GM21447 (cell line): ENCODE data around the gene TMEM131L.
"Not testable (repeated sequence)": the region's sequence is repeated elsewhere in the genome, so short reads cannot be mapped to it uniquely, and the experiment has no call there.

Source experiments
- ATAC-seq: cut with Tn5 transposase; IDR thresholded peaks from one replicate; pipeline ENCODE4 v1.9.1; 2021; ENCODE audit not compliant: unreplicated experiment

Gene TMEM131L, protein sequence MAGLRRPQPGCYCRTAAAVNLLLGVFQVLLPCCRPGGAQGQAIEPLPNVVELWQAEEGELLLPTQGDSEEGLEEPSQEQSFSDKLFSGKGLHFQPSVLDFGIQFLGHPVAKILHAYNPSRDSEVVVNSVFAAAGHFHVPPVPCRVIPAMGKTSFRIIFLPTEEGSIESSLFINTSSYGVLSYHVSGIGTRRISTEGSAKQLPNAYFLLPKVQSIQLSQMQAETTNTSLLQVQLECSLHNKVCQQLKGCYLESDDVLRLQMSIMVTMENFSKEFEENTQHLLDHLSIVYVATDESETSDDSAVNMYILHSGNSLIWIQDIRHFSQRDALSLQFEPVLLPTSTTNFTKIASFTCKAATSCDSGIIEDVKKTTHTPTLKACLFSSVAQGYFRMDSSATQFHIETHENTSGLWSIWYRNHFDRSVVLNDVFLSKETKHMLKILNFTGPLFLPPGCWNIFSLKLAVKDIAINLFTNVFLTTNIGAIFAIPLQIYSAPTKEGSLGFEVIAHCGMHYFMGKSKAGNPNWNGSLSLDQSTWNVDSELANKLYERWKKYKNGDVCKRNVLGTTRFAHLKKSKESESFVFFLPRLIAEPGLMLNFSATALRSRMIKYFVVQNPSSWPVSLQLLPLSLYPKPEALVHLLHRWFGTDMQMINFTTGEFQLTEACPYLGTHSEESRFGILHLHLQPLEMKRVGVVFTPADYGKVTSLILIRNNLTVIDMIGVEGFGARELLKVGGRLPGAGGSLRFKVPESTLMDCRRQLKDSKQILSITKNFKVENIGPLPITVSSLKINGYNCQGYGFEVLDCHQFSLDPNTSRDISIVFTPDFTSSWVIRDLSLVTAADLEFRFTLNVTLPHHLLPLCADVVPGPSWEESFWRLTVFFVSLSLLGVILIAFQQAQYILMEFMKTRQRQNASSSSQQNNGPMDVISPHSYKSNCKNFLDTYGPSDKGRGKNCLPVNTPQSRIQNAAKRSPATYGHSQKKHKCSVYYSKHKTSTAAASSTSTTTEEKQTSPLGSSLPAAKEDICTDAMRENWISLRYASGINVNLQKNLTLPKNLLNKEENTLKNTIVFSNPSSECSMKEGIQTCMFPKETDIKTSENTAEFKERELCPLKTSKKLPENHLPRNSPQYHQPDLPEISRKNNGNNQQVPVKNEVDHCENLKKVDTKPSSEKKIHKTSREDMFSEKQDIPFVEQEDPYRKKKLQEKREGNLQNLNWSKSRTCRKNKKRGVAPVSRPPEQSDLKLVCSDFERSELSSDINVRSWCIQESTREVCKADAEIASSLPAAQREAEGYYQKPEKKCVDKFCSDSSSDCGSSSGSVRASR (N-terminal part only)

GRCh38 chr4:153466081-153466948 is at the start of gene TMEM131L:
TSS of gene TMEM131L (plus strand) at chr4:153466360. CDS start at chr4:153466398, 38 bp downstream.
- peak; percentile 34 for ATAC-seq

DNA sequence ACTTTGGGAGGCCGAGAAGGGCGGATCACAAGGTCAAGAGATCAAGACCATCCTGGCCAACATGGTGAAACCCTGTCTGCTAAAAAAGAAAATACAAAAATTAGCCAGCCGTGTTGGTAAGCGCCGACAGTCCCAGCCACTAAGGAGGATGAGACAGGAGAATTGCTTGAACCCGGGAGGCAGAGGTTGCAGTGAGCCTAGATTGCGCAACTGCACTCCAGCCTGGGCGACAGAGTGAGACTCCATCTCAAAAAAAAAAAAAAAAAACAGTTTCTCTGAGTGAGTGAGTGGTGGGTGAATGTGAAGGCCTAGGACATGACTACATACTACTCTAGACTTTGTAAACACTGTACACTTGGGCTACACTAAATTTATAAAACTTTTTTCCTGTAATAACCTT is 49.7 kb upstream of the TMEM131L start:
- not testable (repeated sequence) for ATAC-seq

DNA sequence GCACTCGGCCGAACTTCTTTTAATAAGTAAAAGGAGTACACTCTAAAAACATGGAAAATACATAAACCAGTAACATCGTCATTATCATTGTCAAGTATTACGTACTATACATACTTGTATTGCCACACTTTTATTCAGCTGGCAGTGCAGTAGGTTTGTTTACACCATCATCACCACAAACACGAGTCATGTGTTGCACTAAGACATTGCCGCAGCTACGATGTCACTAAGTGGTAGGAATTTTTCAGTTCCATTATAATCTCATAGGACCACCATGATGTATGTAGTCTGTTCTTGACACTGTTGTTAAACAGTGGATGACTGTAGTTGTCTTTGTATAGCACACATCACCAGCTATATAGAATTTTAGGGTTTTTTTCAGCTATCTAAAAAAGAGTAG is 48.0 kb upstream of the TMEM131L start:
- ATAC-seq, result no peak

DNA sequence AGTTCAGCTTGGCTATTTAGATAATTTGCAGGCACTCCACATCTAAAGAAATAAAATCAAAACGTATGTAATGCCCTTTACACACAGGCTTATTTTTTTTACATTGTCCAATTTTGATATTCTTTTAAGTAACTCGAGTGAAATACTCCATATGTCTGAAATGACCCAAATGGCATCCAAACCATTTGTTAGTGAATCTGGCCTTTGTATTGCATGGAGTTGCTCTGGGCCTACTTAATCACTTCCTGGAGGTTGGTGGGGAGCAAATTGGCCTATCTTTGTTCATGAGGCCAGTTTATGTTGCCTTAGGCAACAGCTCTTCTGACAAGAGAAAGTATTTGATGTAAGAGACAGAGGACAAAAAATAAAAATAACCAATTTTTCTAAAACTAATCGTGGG is 47.6 kb upstream of the TMEM131L start:
- ATAC-seq, result no peak

DNA sequence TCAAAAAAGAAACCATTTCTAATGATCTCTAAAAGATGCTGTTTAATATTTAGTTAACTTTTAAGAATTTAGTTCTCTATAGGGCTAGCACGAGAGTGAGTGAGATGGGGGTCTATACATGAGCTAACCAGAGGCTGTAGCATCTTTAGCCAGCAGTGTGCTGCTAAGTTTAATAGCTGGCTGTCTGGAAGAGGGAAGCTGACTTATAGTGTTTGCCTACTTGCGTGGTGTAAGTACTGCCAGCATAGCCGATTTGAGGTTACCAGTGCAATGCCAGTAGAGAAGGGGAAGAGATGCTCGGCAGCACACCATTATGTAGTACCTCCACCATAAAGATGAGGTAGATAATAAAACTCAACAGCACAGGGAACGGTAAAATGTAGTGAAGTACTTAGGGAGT is 47.1 kb upstream of the TMEM131L start:
- no peak for ATAC-seq

DNA sequence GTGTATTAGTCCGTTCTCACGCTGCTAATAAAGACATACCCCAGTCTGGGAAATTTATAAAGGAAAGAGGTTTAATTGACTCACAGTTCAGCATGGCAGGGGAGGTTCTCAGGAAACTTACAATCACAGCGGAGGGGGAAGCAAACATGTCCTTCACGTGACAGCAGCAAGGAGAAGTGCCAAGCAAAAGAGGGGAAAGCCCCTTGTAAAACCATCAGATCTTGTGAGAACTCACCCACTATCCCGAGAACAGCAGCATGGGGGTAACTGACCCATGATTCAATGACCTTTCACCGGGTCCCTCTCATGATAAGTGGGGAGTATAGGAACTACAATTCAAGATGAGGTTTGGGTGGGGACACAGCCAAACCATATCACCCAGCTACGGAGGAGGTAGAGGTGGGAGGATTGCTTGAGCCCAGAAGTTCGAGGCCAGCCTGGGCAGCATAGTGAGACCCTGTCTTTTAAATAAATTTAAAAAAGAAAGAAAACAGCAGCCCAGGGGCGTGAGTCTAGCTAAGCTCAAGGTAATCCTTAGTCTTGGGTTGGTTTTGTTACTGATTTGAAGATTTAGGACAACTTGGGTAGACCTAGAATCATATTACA is 46.4 kb upstream of the TMEM131L start:
- ATAC-seq, result no peak

GRCh38 chr4:153420361-153420760 is 45.8 kb upstream of the TMEM131L start:
- ATAC-seq, result no peak

GRCh38 chr4:153421941-153422340 is 44.2 kb upstream of the TMEM131L start:
- peak; percentile 82 for ATAC-seq

GRCh38 chr4:153426207-153426885 is 39.8 kb upstream of the TMEM131L start:
- ATAC-seq, result peak; percentile 69

DNA sequence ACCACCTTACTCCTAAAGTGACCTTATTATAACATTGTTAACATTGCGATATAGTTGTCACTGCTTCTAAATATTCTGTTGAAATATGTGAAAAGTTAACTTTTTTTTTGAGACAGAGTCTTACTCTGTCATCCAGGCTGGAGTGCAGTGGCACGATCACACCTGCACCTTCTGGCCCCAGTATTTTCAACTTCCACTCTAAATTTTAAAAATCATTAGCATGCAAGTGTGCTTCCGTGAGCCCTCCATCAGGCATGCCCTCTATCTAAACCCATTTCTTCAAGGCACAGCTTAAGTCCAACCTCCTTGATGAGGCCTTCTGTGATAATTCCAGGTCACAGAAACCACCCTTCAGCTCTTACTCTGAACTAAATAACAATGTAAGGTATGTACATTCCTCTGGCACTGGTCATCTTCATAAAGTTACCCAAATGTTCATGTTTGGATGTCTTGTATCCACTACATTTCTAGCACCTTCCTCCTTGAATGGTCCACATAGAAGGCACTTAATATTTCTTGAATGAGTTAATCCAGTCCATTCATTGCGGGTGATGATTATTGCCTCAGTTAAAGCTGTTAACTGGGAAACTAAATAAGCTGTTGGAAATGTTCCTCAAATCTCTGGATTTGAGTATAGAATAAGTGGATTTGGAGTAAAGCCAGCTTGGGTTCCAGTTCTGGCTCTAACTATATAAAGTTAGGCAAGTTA is 38.6 kb upstream of the TMEM131L start:
- ATAC-seq, result no peak

- no peak for ATAC-seq
Measured at GRCh38 chr4:153428941-153429475, 37.2 kb upstream of the TMEM131L start.

DNA sequence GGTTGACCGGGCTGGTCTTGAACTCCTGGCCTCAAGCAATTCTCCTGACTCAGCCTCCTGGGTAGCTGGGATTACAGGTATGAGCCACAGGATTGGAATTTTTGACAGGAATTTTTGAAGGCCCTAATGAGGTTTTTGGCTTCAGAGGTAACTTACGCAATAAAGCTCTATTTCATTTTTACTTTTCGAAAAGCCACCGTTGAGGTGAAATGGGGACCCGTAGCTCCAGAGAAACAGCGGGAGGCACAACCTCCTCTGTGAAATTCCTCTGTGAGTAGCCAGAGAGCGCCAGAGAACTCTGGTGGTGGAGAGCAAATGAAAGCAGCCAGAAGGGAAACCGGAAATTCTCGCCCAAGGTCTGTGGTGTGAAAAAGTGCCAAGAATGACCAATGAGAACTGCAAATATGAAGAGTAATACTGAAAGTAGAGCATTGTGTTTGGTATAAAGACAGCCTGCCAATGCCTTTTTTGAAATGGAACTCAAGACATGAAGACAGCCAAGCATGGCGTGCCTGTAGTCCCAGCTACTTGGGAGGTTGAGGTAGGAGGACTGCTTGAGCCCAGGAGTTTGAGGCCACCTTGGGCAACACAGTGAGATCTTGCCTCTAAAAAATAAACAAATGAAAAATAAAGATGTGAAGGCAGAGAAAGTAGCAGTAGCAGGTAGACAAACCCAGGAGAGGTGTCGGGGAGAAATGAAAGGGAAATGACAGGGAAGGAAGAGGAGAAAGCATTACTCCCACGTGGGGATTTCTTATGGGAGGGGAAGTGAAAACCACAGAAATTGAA is 33.0 kb upstream of the TMEM131L start:
- ATAC-seq, result peak; percentile 89

GRCh38 chr4:153433754-153434105 is 32.4 kb upstream of the TMEM131L start:
- ATAC-seq, result peak; percentile 0

DNA sequence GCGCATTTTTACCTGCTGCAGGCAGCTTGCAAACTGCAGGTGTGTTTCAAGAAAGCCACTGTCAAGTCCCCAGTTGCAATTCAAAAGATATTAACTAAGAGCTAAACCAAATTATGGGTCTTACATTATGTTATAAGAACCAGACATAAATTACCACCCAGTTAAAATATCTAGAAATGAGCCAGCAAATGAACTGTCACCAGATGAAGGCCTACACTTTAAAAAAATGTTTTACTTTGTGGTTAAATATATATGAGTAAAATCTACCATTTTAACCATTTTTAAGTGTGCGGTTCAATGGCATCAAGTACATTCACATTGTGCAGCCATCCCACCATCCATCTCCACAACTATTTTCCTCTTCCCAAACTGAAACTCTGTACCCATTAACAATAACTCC is 32.0 kb upstream of the TMEM131L start:
- ATAC-seq, result no peak

DNA sequence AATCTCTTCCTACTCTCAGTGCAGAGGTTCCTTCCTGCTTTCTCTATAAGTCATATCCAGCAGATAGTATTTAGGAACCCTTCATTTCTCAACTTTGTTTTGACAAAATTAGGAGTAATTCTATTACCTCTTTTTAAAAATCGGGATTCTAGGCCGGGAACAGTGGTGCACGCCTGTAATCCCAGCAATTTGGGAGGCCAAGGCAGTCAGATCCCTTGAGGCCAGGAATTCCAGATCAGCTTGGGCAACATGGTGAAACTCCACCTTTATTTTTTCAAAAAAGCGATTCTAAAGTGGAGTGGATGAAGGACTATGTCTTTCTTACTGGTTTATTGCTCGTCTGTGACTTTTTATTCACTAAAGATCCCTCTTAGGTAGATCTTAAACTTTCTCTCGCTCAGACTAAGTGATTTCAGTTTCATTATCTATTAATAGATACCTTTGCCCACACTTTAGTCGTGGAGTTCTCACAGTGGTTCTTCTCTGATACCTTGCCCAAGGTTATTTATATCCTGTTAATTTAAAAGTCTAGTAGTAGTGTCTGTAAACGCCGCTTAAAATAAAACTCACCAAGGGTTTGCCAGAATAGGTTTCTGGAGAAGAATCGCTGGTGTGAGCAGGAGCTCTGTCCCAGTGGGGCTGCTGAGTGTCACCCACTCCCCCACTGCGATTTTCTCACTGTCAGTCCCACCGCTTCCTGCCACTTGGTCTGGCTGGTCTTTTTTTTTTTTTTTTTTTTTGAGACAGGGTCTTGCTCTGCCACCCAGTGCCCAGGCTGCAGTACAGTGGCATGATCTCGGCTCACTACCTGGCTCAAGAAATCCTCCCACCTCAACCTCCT is 27.0 kb upstream of the TMEM131L start:
- ATAC-seq, result peak; percentile 80

DNA sequence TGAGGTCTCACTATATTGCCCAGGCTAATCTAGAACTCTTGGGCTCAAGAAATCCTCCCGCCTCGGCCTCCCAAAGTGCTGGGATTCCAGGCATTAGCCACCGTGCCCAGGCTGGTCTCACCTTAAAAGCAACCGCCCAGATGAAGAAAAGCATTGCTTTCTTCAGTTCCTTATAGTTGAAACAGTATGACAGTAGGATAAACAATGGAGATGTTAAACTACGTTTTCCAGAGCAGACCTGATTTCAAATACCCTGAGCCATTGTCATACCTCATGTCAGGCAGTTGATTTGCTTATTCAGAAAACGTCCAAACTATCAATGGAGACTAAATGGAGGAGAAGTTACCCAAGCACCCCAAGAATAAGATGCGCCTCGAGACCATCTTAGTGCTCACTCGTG is 26.3 kb upstream of the TMEM131L start:
- ATAC-seq, result peak; percentile 15

GRCh38 chr4:153440475-153440874 is 25.7 kb upstream of the TMEM131L start:
- ATAC-seq, result no peak
